ENCODE data around the gene CRB3. TPM values are rescaled to one million over a fixed set of nuclear protein-coding genes. Genes with fewer than 3 reads are reported as not detected.

The CRB3 gene
- polyA plus RNA-seq, 1 experiment: not detected

DNA sequence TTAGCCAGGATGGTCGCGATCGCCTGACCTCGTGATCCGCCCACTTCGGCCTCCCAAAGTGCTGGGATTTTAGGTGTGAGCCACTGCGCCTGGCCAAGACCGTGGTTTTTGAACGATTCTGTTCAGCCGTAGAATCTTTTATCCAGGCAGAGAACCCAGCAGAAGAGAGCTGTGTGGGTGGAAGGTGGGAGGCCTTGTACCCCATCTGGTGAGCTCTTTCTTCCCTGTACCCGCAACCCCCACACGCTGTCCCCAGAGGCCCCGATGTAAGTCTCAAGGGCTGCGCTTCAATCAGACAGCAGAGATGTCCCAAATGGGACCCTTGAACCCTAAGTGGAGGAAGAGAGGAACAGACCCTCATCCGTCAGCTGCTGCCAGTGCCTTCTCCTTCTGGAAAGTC, 8.1 kb upstream of the CRB3 start:
- no peaks in the 10 kb centered on the region for H3K27me3 ChIP-seq (ENCODE audit: control insufficient read depth, insufficient read depth, low read length)
- ChIA-PET CTCF (no interaction called here), POLR2A (no interaction called here)
- H3K4me3 ChIP-seq (ENCODE audit: low read depth, low read length): no peak overlapping the region
- peaks cover 25% of the 10 kb centered on the region for H3K9me3 ChIP-seq (ENCODE audit: control insufficient read depth, insufficient read depth, low read length)
- H3K27ac ChIP-seq (ENCODE audit: low read depth, low read length): no peak overlapping the region
- DNase-seq (ENCODE audit: low read depth, low spot score): no peak
- TF ChIP-seq, protein P1, sequence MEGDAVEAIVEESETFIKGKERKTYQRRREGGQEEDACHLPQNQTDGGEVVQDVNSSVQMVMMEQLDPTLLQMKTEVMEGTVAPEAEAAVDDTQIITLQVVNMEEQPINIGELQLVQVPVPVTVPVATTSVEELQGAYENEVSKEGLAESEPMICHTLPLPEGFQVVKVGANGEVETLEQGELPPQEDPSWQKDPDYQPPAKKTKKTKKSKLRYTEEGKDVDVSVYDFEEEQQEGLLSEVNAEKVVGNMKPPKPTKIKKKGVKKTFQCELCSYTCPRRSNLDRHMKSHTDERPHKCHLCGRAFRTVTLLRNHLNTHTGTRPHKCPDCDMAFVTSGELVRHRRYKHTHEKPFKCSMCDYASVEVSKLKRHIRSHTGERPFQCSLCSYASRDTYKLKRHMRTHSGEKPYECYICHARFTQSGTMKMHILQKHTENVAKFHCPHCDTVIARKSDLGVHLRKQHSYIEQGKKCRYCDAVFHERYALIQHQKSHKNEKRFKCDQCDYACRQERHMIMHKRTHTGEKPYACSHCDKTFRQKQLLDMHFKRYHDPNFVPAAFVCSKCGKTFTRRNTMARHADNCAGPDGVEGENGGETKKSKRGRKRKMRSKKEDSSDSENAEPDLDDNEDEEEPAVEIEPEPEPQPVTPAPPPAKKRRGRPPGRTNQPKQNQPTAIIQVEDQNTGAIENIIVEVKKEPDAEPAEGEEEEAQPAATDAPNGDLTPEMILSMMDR (IDR thresholded peaks at IDR 0.05; ENCODE audit: low read depth, low read length): no peak

DNA sequence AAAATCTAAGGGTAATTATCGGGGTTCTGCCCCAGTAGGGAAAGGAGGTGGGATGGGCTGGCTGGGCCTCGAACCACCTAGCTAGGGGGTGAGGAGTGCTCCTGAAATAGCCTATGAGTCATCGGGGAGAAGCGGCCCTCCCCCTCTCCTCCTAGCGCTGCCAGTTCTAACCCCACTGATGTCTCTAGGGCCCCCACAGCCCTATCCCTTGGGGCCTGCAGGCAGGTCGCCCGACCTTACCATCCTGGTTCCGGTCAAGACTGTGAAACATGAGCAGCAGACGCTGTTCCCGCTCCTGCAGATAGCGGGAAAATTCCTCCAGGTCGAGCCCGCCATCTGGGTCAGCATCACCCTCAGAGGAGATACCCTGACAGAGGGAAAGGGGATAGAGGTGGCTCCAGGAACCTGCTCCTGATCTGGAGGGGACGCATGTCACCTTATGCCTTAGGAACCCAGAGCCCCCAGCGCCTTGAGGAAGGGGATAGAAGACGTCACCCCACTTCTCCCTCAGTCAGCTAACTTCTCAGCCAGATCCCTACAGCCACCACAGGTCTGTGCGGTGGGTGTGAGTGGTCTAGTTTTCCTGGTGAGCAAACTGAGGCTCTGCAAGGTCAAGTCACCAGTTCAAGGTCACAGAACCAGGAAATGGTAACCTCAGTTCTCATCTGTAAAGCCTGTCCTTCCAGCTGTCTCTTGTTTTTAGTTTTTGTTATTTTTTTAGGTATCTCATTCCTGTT, 5.9 kb upstream of the CRB3 start:
- CTCF ChIA-PET: no interaction called here
- Histone ChIP-seq H3K4me3 (ENCODE audit: low read depth, low read length) (no peak overlapping the region), H3K27me3 (ENCODE audit: control insufficient read depth, insufficient read depth, low read length) (no peaks in the 10 kb centered on the region), H3K27ac (ENCODE audit: low read depth, low read length) (no peak overlapping the region), H3K9me3 (ENCODE audit: control insufficient read depth, insufficient read depth, low read length) (peaks cover 25% of the 10 kb centered on the region)
- POLR2A ChIA-PET: interaction anchor here (0.6 kb wide), 1 partner anchor 61 kb away, joined by 4 read pairs; no protein-coding TSS in a partner anchor
- TF ChIP-seq, protein P1 (IDR thresholded peaks at IDR 0.05; ENCODE audit: low read depth, low read length): no peak
- DNase-seq (ENCODE audit: low read depth, low spot score): no peak

DNA sequence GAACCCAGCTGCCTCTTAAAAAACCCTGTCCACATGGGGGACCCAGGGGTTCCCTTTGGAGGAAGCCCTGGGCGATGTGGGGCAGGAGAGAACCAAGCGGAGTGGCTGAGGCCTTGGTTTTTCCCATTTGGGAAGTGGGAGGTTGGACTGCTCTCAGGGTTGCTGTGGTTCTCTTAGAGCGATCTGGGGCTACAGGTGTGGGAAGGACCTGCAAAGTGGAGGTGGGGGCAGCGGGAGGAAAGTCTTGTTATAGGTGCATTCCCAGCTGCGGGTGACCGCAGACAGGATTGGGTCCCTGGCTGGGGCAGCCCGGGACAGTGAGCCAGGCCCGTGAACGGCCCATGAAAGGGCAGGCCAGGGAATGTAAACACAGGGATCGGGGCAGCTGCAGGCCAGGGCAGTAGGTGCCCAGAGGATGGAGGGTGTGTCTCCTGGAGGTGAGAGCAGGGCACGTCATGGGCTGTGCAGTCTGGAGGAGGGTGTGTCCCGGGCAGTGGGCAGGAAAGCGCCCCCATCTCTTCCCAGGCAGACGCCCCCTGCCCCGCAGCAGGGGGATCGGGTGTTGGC, 5.3 kb upstream of the CRB3 start:
- ChIA-PET POLR2A (interaction anchor here (0.6 kb wide), 1 partner anchor 62 kb away, joined by 4 read pairs; no protein-coding TSS in a partner anchor), CTCF (no interaction called here)
- no peak overlapping the region for H3K27ac ChIP-seq (ENCODE audit: low read depth, low read length)
- TF ChIP-seq, protein P1 (IDR thresholded peaks at IDR 0.05; ENCODE audit: low read depth, low read length): no peak
- peak overlapping the region; percentile 82 for H3K4me3 ChIP-seq (ENCODE audit: low read depth, low read length)
- DNase-seq (ENCODE audit: low read depth, low spot score): no peak
- H3K9me3 ChIP-seq (ENCODE audit: control insufficient read depth, insufficient read depth, low read length): peaks cover 22% of the 10 kb centered on the region
- H3K27me3 ChIP-seq (ENCODE audit: control insufficient read depth, insufficient read depth, low read length): peaks cover 4% of the 10 kb centered on the region

GRCh38 chr19:6459262-6460098, 4.6 kb upstream of the CRB3 start, which contains the start of gene SLC25A23:
Gene SLC25A23, minus strand, starts transcription at chr19:6459792. Its CDS starts 164 bp downstream, at chr19:6459628.
- peak within 1 kb of the TSS; percentile 82 for H3K4me3 ChIP-seq (ENCODE audit: low read depth, low read length)
- TF ChIP-seq, protein P1 (IDR thresholded peaks at IDR 0.05; ENCODE audit: low read depth, low read length): no peak
- H3K27me3 ChIP-seq (ENCODE audit: control insufficient read depth, insufficient read depth, low read length): peaks cover 10% of the 10 kb centered on the region
- CTCF ChIA-PET: no interaction called here
- H3K27ac ChIP-seq (ENCODE audit: low read depth, low read length): peak within 1 kb of the TSS; percentile 21
- POLR2A ChIA-PET: interaction anchor here (0.5 kb wide), 1 partner anchor 317 kb away, joined by 6 read pairs; no protein-coding TSS in a partner anchor
- peak; percentile 36 for DNase-seq (ENCODE audit: low read depth, low spot score)
- peaks cover 15% of the 10 kb centered on the region for H3K9me3 ChIP-seq (ENCODE audit: control insufficient read depth, insufficient read depth, low read length)

All from AG04450 (cell line).